GM11168 (cell line): ENCODE results near the gene DIRAS2.
"Not testable (repeated sequence)": the region's sequence is repeated elsewhere in the genome, so short reads cannot be mapped to it uniquely, and the experiment has no call there.

Experiments
- in situ Hi-C: fragments of 300-500 bp; cut with MboI; formaldehyde crosslinking; loops from one replicate; pipeline ENCODE4 v1.12.0; 2022; ENCODE audit warnings: low sequenced_read_pairs; ENCODE audit not compliant: unreplicated experiment

Gene DIRAS2, protein sequence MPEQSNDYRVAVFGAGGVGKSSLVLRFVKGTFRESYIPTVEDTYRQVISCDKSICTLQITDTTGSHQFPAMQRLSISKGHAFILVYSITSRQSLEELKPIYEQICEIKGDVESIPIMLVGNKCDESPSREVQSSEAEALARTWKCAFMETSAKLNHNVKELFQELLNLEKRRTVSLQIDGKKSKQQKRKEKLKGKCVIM

DNA sequence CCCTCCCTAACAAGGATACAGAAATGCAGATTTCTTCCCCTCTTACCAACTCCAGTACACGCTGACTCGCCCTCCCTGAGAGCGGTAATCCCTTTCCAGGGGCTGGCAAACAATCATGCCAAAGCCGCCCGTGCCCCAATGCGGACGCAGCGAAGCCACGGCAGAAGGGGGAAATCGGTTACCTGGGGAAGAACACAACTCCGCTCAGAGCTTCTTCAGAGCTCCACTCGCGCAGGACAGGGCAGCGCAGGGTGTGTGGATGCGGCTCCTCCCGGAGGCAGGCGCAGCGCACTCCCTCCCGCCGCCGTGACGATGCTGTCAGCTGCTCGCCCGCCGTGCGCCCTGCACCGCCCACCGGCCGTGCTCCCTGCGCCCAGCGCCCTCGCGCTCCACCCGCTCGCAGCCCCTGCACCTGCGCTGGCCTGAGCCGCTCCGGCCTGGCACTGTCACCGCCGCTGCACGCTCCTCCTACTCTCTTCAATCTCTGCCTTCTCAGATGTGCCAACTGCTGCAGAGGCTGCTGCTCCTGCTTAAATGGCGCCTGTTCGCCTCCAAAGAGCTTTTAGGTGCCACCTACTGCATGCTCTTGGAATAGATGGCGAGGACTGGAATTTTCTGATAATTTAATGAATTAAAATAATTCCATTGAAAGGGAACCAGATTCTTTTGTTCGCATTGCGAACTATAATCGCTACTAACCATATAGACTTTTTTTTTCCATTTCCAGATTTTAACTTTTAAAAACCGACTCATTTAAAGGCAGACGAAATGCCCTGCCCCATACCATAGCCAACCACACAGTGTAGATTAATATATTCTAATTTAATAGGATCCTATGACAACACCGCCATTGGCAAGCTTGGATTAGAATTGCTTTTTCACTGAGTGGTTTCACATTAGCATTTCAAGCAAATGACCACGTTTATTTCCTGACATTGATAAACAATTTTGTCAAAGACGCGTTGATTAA is at the start of gene DIRAS2:
Gene DIRAS2 (minus strand): TSS at position 255 of the 970 bp plus-strand sequence. CDS start 28,997 bp downstream, outside the sequence.
- in situ Hi-C loops = no loop called here

GRCh38 chr9:90684736-90685135 is 42.1 kb upstream of the DIRAS2 start:
- in situ Hi-C loops = loop anchor here (5.0 kb wide), 1 partner anchor 107 kb away; no protein-coding TSS in a partner anchor

GRCh38 chr9:90684106-90684505 is 41.5 kb upstream of the DIRAS2 start:
- in situ Hi-C loops = loop anchor here (5.0 kb wide), 1 partner anchor 107 kb away; no protein-coding TSS in a partner anchor

DNA sequence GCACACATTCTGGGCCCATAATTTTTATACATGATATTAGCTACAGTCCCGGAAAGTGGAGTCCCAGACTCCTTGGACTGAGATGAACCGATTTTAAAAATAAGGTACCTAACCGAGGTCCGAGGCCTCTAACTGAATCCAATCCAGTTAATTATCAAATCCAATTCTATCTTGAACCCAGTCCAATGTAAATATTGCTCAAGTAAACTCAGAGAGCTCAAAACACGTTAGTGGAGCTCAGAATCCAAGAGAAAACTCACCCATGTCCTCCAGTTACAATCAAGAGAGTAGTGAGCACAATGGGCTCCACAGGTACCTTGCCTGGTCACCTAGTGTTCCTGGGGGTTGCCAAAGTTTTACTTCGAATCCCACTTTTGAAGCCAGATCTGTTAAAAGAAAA is 37.9 kb upstream of the DIRAS2 start:
- in situ Hi-C loops = loop anchor here (5.0 kb wide), 1 partner anchor 103 kb away; no protein-coding TSS in a partner anchor

GRCh38 chr9:90665072-90665471 is 22.4 kb upstream of the DIRAS2 start:
- in situ Hi-C loops = no loop called here

DNA sequence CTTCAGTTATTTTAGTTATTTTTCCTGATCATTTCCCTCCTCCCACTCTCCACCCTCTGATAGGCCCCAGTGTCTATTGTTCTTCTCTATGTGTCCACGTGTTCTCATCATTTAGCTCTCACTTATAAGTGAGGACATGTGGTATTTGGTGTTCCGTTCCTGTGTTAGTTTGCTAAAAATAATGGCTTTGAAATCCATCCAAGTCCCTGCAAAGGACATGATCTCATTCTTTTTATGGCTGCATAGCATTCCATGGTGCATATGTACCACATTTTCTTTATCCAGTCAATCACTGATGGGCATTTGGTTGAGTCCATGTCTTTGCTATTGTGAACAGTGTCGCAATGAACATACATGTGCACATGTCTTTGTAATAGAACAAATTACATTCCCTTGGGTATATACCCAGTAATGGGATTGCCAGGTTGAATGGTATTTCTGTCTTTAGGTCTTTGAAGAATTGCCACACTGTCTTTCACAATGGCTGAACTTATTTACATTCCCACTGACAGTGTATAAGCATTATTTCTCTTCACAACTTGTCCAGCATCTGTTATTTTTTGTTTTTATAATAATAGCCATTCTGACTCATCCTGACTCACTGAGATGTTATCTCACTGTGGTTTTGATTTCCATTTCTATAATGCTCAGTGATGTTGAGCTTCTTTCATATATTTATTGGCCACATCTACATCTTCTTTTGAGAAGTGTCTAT is 17.2 kb upstream of the DIRAS2 start:
- in situ Hi-C loops = no loop called here

DNA sequence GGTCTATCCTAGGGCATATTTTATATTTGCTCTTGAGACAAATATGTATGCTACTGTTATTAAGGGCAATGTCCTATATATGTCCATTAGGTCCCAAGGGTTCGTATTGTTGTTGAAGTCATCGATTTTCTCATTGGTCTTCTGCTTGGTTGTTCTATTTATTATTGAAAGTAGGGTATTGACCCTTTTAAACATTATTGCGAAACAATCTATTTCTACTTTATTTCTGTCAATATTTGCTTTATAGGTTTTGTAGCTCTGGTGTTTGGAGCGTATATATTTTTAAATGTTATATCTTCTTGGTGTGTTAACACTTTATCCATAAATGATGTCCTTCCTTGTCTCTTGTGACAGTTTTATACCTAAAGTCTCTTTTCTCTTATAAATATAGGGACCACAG is 16.2 kb upstream of the DIRAS2 start:
- in situ Hi-C loops = no loop called here

DNA sequence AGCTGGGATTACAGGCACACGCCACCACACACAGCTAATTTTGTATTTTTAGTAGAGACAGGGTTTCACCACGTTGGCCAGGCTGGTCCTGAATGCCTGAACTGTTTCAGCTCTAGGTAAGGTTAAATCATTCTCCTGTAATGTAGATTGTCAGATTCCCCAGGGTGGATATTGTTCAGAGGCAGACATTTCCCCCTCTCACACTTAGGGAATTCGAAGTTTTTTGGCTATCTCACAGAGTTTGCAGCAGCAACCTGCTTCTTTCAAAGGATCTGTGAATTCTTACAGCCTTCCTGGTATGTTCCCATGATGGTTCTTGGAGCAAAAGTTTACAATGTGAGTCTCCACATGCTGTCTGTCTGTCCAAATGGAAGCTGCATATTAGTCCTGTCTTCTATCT is 15.6 kb upstream of the DIRAS2 start:
- in situ Hi-C loops = no loop called here

DNA sequence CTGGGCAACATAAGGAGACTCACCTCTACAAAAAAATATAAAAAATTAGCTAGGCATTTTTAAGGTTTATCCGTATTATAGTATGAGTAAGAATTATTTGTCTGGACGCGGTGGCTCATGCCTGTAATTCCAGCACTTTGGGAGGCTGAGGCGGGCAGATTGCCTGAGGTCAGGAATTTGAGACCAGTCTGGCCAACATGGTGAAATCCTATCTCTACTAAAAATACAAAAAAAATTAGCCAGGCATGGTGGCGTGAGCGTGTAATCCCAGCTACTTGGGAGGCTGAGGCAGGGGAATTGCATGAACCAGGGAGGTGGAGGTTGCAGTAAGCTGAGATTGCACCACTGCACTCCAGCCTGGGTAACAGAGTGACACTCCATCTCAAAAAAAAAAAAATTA is 14.3 kb upstream of the DIRAS2 start:
- in situ Hi-C loops = not testable (repeated sequence)

- in situ Hi-C loops = no loop called here
Measured at GRCh38 chr9:90651246-90651645, 8.6 kb upstream of the DIRAS2 start.

GRCh38 chr9:90647843-90648242 is 5.2 kb upstream of the DIRAS2 start:
- in situ Hi-C loops = no loop called here

DNA sequence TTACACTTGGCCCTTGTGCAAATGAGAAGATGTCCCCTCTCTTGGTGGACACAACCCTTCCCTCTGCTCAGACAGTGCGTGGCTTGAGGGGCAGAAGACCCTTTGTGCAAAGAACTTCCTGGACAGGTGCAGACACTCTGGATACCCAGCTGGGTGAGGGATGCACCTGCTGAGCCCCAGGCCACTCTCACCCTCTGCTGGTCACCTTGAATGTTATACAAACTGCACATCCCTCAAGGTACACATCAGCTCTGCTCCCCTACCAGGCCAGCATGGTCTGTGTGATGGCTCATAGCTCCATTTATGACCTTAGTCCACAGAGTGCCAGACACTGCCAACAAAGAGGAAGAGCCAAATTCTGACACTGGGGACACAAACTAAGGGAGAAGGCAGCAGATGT is 3.1 kb upstream of the DIRAS2 start:
- in situ Hi-C loops = no loop called here

GRCh38 chr9:90641884-90642487 is 638 bp downstream of the DIRAS2 start:
- in situ Hi-C loops = no loop called here

DNA sequence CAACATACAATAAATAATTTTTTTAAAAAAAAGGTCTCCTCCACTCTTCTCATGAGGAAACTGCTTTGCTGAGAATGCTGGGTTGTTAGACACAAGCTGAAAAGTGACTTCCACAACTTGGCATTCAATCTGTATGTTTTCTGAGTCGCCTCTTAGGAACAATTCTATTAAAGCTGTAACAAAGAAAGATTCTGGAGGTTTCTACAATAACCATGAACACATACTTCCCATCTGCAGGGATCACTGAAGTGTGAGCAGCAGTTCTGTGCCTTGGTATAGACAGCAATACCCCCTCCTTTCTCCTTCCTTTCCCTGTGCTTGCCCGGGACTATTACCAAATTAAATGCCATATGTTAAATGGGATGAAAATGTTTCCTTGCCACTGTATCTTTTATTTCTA is 1.5 kb downstream of the DIRAS2 start:
- in situ Hi-C loops = no loop called here

DNA sequence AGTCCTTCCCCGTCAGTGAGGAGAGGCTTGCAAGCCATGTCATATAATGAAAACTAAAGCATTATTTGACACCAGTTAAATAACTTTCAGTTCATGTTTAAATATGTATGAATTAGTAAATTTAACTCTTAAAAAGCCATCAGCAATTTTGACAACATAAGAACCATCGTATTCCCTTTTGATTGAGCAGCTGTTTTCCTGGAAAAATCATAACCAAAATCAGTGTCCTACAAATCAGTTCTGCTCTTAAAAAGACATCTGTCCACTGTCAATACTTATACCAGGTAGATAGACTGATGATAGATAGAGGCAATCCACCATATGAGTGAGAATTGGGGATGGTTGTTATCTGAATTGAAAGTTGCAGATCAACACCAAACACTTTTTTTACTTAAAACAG is 2.3 kb downstream of the DIRAS2 start:
- in situ Hi-C loops = no loop called here

DNA sequence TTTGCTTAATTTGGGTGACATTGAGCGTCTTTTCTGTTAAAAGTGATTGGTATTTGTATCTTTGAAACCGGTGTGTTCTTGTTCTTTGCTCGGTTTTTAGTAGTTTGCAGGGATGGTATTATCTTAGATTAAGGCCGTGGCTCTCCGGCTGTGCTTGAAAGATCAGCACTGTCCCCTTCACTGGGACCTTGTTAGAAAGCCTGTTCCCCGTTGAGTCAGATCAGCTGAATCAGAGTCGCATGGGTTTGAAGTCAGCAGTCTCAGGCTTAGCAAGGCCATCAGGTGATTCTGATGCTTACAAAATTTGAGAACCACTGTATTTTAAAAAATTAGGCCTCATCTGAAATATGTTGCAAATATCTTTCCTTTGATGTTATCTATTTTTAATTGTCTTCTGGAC is 5.0 kb downstream of the DIRAS2 start:
- in situ Hi-C loops = no loop called here

- in situ Hi-C loops = no loop called here
Measured at GRCh38 chr9:90632647-90633207, 9.9 kb downstream of the DIRAS2 start.

DNA sequence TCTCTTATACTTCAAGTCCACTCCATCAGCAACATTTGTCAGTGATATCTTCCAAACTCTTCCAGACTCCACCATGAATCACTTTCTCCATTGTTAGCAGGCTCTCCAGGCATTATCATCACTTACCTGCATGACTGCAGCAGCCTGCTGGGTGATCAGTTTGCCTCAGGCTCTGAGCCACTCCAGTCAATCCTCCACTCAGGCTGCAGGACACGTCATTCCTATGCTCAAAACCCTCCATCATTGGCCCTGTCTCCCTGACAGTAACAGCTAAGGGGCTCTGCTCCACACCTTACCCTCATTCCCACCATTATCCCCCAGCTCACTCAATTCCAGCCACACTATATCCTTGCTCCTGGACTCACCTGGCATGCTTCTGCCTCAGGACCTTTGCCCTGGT is 10.7 kb downstream of the DIRAS2 start:
- in situ Hi-C loops = no loop called here

DNA sequence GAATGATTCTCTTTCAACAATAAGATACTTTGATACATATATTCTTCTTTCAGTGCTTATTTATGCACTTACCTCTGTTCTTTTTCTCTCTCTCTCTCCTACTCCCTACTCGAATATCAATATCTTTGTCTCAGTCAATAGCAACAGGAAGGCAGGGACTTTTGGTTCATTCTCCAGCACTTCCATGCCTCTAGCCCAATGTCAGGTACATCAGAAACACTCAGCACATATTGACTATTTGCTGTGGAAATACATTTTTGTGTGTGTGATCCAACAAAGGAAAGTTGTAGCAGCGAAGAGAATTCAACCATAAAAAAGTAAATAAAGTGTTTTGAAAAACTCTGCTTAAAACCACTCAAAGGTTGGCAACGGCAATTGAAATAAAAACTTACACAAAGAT is 12.6 kb downstream of the DIRAS2 start:
- in situ Hi-C loops = no loop called here

- in situ Hi-C loops = no loop called here
Measured at GRCh38 chr9:90629354-90629753, 13.3 kb downstream of the DIRAS2 start.
